Ovary (tissue), 9 donors: ENCODE measurements around the gene GPR151. TPM values are rescaled to one million over a fixed set of nuclear protein-coding genes. Genes with fewer than 3 reads are reported as not detected.
"Not testable (repeated sequence)": the region's sequence is repeated elsewhere in the genome, so short reads cannot be mapped to it uniquely, and the experiment has no call there.

ENCODE experiments used
- DNase-seq, 5 donors: peaks; one replicate each; pipeline ENCODE4 v3.0.0-alpha.2; 2019 to 2020
- H3K27ac ChIP-seq, 2 donors: fragments of 200-600 bp; one replicate each; pipeline versions ENCODE4 v1.5.1 to v1.8.0; 2019 to 2022
- H3K27me3 ChIP-seq: fragments of 200-600 bp; one replicate; pipeline ENCODE4 v1.8.0; 2022
- H3K36me3 ChIP-seq: fragments of 200-600 bp; sonication (generic); one replicate; pipeline ENCODE4 v1.5.1; 2019
- H3K4me1 ChIP-seq: one replicate; pipeline ENCODE4 v1.8.1; 2013; ENCODE audit warnings: mild to moderate bottlenecking, moderate library complexity; ENCODE audit not compliant: insufficient read depth
- H3K4me3 ChIP-seq: fragments of 200-600 bp; sonication (generic); one replicate; pipeline ENCODE4 v1.5.1; 2017
- H3K9me3 ChIP-seq, 2 donors: fragments of 200-600 bp in 1 of 2; sonication (generic) in 1 of 2; one replicate each; pipeline versions ENCODE4 v1.5.1 to v1.8.1; 2013 to 2019; ENCODE audit warnings: mild to moderate bottlenecking in 1 of 2, moderate library complexity in 1 of 2
- CTCF ChIP-seq, 3 donors: fragments of 450-650 bp in 2 of 3; fragments of 200-600 bp in 1 of 3; IDR thresholded peaks; one replicate each; pipeline versions ENCODE4 v1.5.1 to v1.8.0; 2016 to 2022; ENCODE audit warnings: antibody characterized with exemption in 3 of 3, mild to moderate bottlenecking in 1 of 3
- EP300 ChIP-seq: sonication (generic); formaldehyde crosslinking; IDR thresholded peaks from one replicate; pipeline ENCODE4 v1.6.1; 2017; ENCODE audit warnings: antibody characterized with exemption
- POLR2A ChIP-seq: fragments of 450-650 bp; IDR thresholded peaks from one replicate; pipeline ENCODE4 v1.6.1; 2017; ENCODE audit warnings: antibody characterized with exemption, mild to moderate bottlenecking, moderate library complexity
- WGBS, 3 donors: extraction: QIAGEN DNeasy Blood & Tissue Kit in 1 of 3; methylation state at CpG; one replicate each; pipeline versions ENCODE4 v1.1.5 to v1.1.7; 2013 to 2017; 5-methylcytosine and 5-hydroxymethylcytosine counted together
- intact Hi-C, 4 donors: fragments of 100-400 bp; cut with DNase I; formaldehyde crosslinking; loops; one replicate each; pipeline versions ENCODE4 v1.11.0 to v1.15.1; 2022 to 2023
- polyA plus RNA-seq, 2 donors: library from polyadenylated mRNA; stranded (reverse); fragments of 200-250 nt in 1 of 2; fragments of 350-450 nt in 1 of 2; fragmentation: Illumina TruSeq in 1 of 2; extraction: RNeasy Lipid Tissue Mini Kit (QIAGEN cat#74804) in 1 of 2; gene quantifications; one replicate each; pipeline ENCODE4 v1.2.3, GENCODE V29; 2013 to 2014
- total RNA-seq, 7 donors: library from RNA; depleted of rRNA in 2 of 7; stranded (reverse); fragments of >200 nt in 2 of 7; fragmentation: NEBNext Ultra II Directional in 3 of 7; extraction: Animal tissue kit (Norgen Biotek cat#: 25700) in 3 of 7; gene quantifications; one replicate each; pipeline versions ENCODE4 v1.1.0 to v1.2.4, GENCODE V29; 2016 to 2023
- donor health status: DM: no; HTN: no; CAD: no; lungs with moderate emphysema.
- donor health status: DM: no; HTN: no; CAD: no.
- donor health status: Bipolar disorder and iron deficiency.
- donor health status: DM: yes; HTN: yes; CAD: no.
- donor health status: DM: no; HTN: no; CAD: no.
- donor health status: DM: yes; HTN: yes; CAD: no.

Gene GPR151
- total and polyA plus RNA-seq, 9 donors: not detected

- intact Hi-C loops: no loop called here
- H3K9me3 ChIP-seq: no peaks in the 10 kb centered on the region
- TF ChIP-seq POLR2A (no peak), CTCF (IDR thresholded peaks at IDR 0.05) (no peak), EP300 (no peak)
- no peaks in the 10 kb centered on the region for H3K4me1 ChIP-seq
- no peaks in the 10 kb centered on the region for H3K27me3 ChIP-seq
- no peak overlapping the region for H3K4me3 ChIP-seq
- no peaks in the 10 kb centered on the region for H3K36me3 ChIP-seq
- no peak overlapping the region for H3K27ac ChIP-seq
- WGBS, 3 donors: 27 to 42% (median 32%) methylated on average over 3 of the region's 3 CpGs
- DNase-seq: no peak
Observed at GRCh38 chr5:146560205-146560812, 44.3 kb upstream of the GPR151 start.

- H3K4me1 ChIP-seq, H3K36me3 ChIP-seq, DNase-seq, H3K27me3 ChIP-seq, H3K4me3 ChIP-seq, H3K27ac ChIP-seq, H3K9me3 ChIP-seq, intact Hi-C loops: not testable (repeated sequence)
- WGBS, 3 donors: 76 to 83% (median 80%) methylated on average over 3 to 4 of the region's 4 CpGs
Observed at GRCh38 chr5:146556884-146557283, 40.9 kb upstream of the GPR151 start.

- 63 to 69% (median 65%) methylated on average over 3 of the region's 3 CpGs for WGBS, 3 donors
- intact Hi-C loops: no loop called here
- H3K4me1 ChIP-seq: no peaks in the 10 kb centered on the region
- H3K27me3 ChIP-seq: no peaks in the 10 kb centered on the region
- no peak overlapping the region for H3K4me3 ChIP-seq
- H3K36me3 ChIP-seq: no peaks in the 10 kb centered on the region
- no peak for DNase-seq
- H3K9me3 ChIP-seq: no peaks in the 10 kb centered on the region
- H3K27ac ChIP-seq: no peak overlapping the region
- no peak for TF ChIP-seq CTCF (IDR thresholded peaks at IDR 0.05)
- TF ChIP-seq POLR2A: no peak
- TF ChIP-seq EP300: no peak
Observed at GRCh38 chr5:146553446-146553845, 37.5 kb upstream of the GPR151 start.

GRCh38 chr5:146549615-146550014, 33.6 kb upstream of the GPR151 start:
- intact Hi-C loops: loop anchor here in 1 of 4 donors (10.0 kb wide), 1 partner anchor 645 kb away; no protein-coding TSS in a partner anchor
- no peak overlapping the region for H3K4me3 ChIP-seq
- DNase-seq: no peak
- no peaks in the 10 kb centered on the region for H3K9me3 ChIP-seq
- no peaks in the 10 kb centered on the region for H3K36me3 ChIP-seq
- no peak overlapping the region for H3K27ac ChIP-seq
- no peaks in the 10 kb centered on the region for H3K4me1 ChIP-seq
- no peaks in the 10 kb centered on the region for H3K27me3 ChIP-seq
- no peak for TF ChIP-seq EP300
- TF ChIP-seq POLR2A: no peak
- no peak for TF ChIP-seq CTCF (IDR thresholded peaks at IDR 0.05)

- 42 to 47% (median 43%) methylated on average over 2 of the region's 2 CpGs for WGBS, 3 donors
- no peak overlapping the region for H3K4me3 ChIP-seq
- no peaks in the 10 kb centered on the region for H3K27me3 ChIP-seq
- TF ChIP-seq EP300 (no peak), POLR2A (no peak), CTCF (IDR thresholded peaks at IDR 0.05) (no peak)
- H3K36me3 ChIP-seq: no peaks in the 10 kb centered on the region
- intact Hi-C loops: loop anchor here in 1 of 4 donors (10.0 kb wide), 1 partner anchor 646 kb away; no protein-coding TSS in a partner anchor
- DNase-seq: no peak
- no peaks in the 10 kb centered on the region for H3K9me3 ChIP-seq
- no peak overlapping the region for H3K27ac ChIP-seq
- no peaks in the 10 kb centered on the region for H3K4me1 ChIP-seq
Observed at GRCh38 chr5:146548781-146549449, 32.9 kb upstream of the GPR151 start.
